ENCODE results near the gene FOXN3.

FOXN3 gene

GRCh38 chr14:89207925-89208328, 209.1 kb downstream of the FOXN3 start:
- no peak for TF ChIP-seq POLR2AphosphoS5 (IDR thresholded peaks at IDR 0.05; ENCODE audit: low read depth)
- TF ChIP-seq REST (IDR thresholded peaks at IDR 0.05; ENCODE audit: insufficient replicate concordance, low read depth): no peak
- TF ChIP-seq SPI1 (IDR thresholded peaks at IDR 0.05; ENCODE audit: borderline replicate concordance, low read depth): no peak
- no peak for TF ChIP-seq CTCF (IDR thresholded peaks at IDR 0.05; ENCODE audit: insufficient read depth, low read length)
- no peak for TF ChIP-seq GABPA (IDR thresholded peaks at IDR 0.05; ENCODE audit: low read depth)
- Histone ChIP-seq H3K27me3 (ENCODE audit: insufficient read depth, poor library complexity, severe bottlenecking) (no peaks in the 10 kb centered on the region), H3K27ac (replicated peaks) (no peak overlapping the region), H3K4me3 (replicated peaks; ENCODE audit: insufficient read depth, low read length) (no peak overlapping the region)
- DNase-seq (ENCODE audit: low read depth in 1 of 2, low spot score in 1 of 2): no peak

- no peak overlapping the region for H3K27ac ChIP-seq (replicated peaks)
- no peaks in the 10 kb centered on the region for H3K27me3 ChIP-seq (ENCODE audit: insufficient read depth, poor library complexity, severe bottlenecking)
- TF ChIP-seq POLR2AphosphoS5 (IDR thresholded peaks at IDR 0.05; ENCODE audit: low read depth) (no peak), SPI1 (IDR thresholded peaks at IDR 0.05; ENCODE audit: borderline replicate concordance, low read depth) (no peak), CTCF (IDR thresholded peaks at IDR 0.05; ENCODE audit: insufficient read depth, low read length) (no peak), GABPA (IDR thresholded peaks at IDR 0.05; ENCODE audit: low read depth) (no peak), REST (IDR thresholded peaks at IDR 0.05; ENCODE audit: insufficient replicate concordance, low read depth) (no peak)
- no peak for DNase-seq (ENCODE audit: low read depth in 1 of 2, low spot score in 1 of 2)
- no peak overlapping the region for H3K4me3 ChIP-seq (replicated peaks; ENCODE audit: insufficient read depth, low read length)
Observed at GRCh38 chr14:89206389-89207031, 210.5 kb downstream of the FOXN3 start.

- no peak overlapping the region for H3K4me3 ChIP-seq (replicated peaks; ENCODE audit: insufficient read depth, low read length)
- no peak for TF ChIP-seq SPI1 (IDR thresholded peaks at IDR 0.05; ENCODE audit: borderline replicate concordance, low read depth)
- TF ChIP-seq POLR2AphosphoS5 (IDR thresholded peaks at IDR 0.05; ENCODE audit: low read depth): no peak
- no peak for TF ChIP-seq REST (IDR thresholded peaks at IDR 0.05; ENCODE audit: insufficient replicate concordance, low read depth)
- TF ChIP-seq CTCF (IDR thresholded peaks at IDR 0.05; ENCODE audit: insufficient read depth, low read length): no peak
- no peak for TF ChIP-seq GABPA (IDR thresholded peaks at IDR 0.05; ENCODE audit: low read depth)
Observed at GRCh38 chr14:89205137-89205740, 211.8 kb downstream of the FOXN3 start.

More at GRCh38 chr14:89205137-89205740, 211.8 kb downstream of the FOXN3 start:
- no peak for DNase-seq (ENCODE audit: low read depth in 1 of 2, low spot score in 1 of 2)
- Histone ChIP-seq H3K27me3 (ENCODE audit: insufficient read depth, poor library complexity, severe bottlenecking) (no peaks in the 10 kb centered on the region), H3K27ac (replicated peaks) (no peak overlapping the region)

All from HL-60 (cell line).